PC-3 (cell line): ENCODE results near the gene LRRC71.

Experiments
- EZH2 ChIP-seq: fragments of 300-600 bp; sonication (generic); IDR thresholded peaks from one replicate; pipeline ENCODE4 v1.6.1; 2017; ENCODE audit warnings: antibody characterized with exemption, mild to moderate bottlenecking, low read length; ENCODE audit not compliant: unreplicated experiment
- EZH2phosphoT487 ChIP-seq: fragments of 300-600 bp; sonication (generic); IDR thresholded peaks from 2 replicates; pipeline ENCODE4 v1.6.1; 2018; ENCODE audit warnings: mild to moderate bottlenecking, antibody characterized with exemption, low read length, borderline replicate concordance
- TF ChIP-seq, protein P1 (sequence below): fragments of 300-600 bp; sonication (generic); conservative IDR thresholded peaks from 2 replicates; pipeline ENCODE4 v1.5.1; 2017; ENCODE audit warnings: antibody characterized with exemption, low read depth, mild to moderate bottlenecking, low read length

DNA sequence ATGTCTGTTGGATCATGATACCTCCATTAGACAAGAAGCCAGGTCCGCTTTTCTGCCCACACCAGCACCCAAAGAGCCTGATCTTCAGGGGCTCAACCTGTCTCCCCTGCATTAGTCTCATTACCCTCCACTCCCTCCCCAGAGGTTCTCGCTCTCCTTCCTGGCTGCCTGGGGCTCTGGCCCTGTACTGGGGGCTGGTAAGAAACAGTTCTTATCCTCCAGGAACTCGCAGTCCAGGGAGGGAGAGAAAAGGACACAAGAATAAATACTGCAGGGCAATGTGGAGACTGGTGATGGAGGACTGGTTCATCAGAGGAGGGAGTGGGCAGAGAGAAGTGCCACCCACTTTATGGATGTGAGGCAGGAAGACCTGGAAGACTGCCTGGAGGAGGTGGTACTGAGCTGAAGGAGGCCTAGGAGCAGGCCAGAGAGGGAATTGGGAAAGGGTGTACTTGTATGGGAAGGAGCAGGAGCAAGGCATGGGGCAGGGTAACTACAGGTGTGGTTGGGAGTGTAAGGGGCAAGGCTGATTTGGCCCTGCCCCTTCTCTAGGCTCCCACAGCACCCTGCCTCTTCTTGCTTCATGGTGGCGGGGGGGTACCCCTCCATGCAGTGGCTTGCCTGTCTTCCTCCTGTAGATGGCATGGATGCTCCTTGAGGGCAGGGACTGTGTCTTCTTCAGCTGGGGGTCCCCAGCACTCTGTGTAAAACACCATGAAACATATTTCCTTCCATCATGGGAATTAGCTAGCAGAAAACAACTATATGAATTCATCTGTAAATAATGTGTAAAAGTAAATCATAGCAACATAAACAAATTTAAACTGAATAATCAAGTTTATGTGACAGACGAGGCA is 5.0 kb downstream of the LRRC71 start:
- TF ChIP-seq EZH2: no peak
- TF ChIP-seq, protein P1, sequence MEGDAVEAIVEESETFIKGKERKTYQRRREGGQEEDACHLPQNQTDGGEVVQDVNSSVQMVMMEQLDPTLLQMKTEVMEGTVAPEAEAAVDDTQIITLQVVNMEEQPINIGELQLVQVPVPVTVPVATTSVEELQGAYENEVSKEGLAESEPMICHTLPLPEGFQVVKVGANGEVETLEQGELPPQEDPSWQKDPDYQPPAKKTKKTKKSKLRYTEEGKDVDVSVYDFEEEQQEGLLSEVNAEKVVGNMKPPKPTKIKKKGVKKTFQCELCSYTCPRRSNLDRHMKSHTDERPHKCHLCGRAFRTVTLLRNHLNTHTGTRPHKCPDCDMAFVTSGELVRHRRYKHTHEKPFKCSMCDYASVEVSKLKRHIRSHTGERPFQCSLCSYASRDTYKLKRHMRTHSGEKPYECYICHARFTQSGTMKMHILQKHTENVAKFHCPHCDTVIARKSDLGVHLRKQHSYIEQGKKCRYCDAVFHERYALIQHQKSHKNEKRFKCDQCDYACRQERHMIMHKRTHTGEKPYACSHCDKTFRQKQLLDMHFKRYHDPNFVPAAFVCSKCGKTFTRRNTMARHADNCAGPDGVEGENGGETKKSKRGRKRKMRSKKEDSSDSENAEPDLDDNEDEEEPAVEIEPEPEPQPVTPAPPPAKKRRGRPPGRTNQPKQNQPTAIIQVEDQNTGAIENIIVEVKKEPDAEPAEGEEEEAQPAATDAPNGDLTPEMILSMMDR: no peak
- no peak for TF ChIP-seq EZH2phosphoT487
